Transverse colon (tissue), 4 donors: Measurements from ENCODE around the gene CCNQ. TPM values are rescaled to one million over a fixed set of nuclear protein-coding genes. Genes with fewer than 3 reads are reported as not detected.

Experiments used
- DNase-seq: peaks from one replicate; pipeline ENCODE4 v3.0.0-alpha.2; 2019
- H3K27ac ChIP-seq, 4 donors: fragments of 200-600 bp; sonication (generic); 2 replicates each; pipeline ENCODE4 v1.5.1; 2016 to 2018; ENCODE audit warnings: inconsistent platforms in 4 of 4
- H3K27me3 ChIP-seq: fragments of 200-600 bp; sonication (generic); 2 replicates; pipeline ENCODE4 v1.5.1; 2017; ENCODE audit warnings: inconsistent platforms
- H3K36me3 ChIP-seq, 4 donors: fragments of 200-600 bp; sonication (generic); 2 replicates each; pipeline ENCODE4 v1.5.1; 2017 to 2019; ENCODE audit warnings: inconsistent platforms in 4 of 4
- H3K4me1 ChIP-seq, 4 donors: fragments of 200-600 bp; sonication (generic); 2 replicates each; pipeline ENCODE4 v1.5.1; 2017 to 2020; ENCODE audit warnings: inconsistent platforms in 4 of 4
- H3K4me3 ChIP-seq, 4 donors: fragments of 200-600 bp; sonication (generic); 1 replicate in 1 of 4; 2 replicates in 3 of 4; pipeline versions ENCODE4 v1.5.1 to v1.6.1; 2017 to 2019; ENCODE audit warnings: inconsistent platforms in 4 of 4
- H3K9me3 ChIP-seq, 2 donors: fragments of 200-600 bp; sonication (generic); 2 replicates each; pipeline ENCODE4 v1.5.1; 2017 to 2019; ENCODE audit warnings: inconsistent platforms in 2 of 2
- EP300 ChIP-seq: sonication (generic); formaldehyde crosslinking; IDR thresholded peaks from one replicate; pipeline ENCODE4 v1.6.1; 2017; ENCODE audit warnings: antibody characterized with exemption, low read depth
- POLR2A ChIP-seq: fragments of 450-650 bp; IDR thresholded peaks from one replicate; pipeline ENCODE4 v1.6.1; 2016; ENCODE audit warnings: antibody characterized with exemption, mild to moderate bottlenecking, moderate library complexity
- POLR2AphosphoS5 ChIP-seq, 3 donors: sonication (generic); formaldehyde crosslinking; IDR thresholded peaks; one replicate each; pipeline ENCODE4 v1.6.1; 2016; ENCODE audit warnings: antibody characterized with exemption in 3 of 3
- WGBS, 2 donors: methylation state at CpG; one replicate each; pipeline ENCODE4 v1.1.5; 2018; ENCODE audit warnings: low coverage in 1 of 2; 5-methylcytosine and 5-hydroxymethylcytosine counted together
- in situ Hi-C, 4 donors: fragments of 200-750 bp; cut with MboI; loops; one replicate each; pipeline versions ENCODE4 v1.15.0 to v1.15.1; 2017; ENCODE audit warnings: low sequenced_read_pairs in 3 of 4, low pct_ligation_motif_present in 1 of 4, low pct_unique_long_range_greater_than_20kb in 1 of 4
- intact Hi-C: fragments of 100-400 bp; cut with DNase I; formaldehyde crosslinking; loops from one replicate; pipeline ENCODE4 v1.15.1; 2023; ENCODE audit warnings: low total_unique reads
- total RNA-seq, 4 donors: library from RNA; depleted of rRNA; stranded (reverse); fragments of >200 nt; gene quantifications; one replicate each; pipeline ENCODE4 v1.1.0, GENCODE V29; 2016
- TF ChIP-seq, protein P1 (sequence below), 5 experiments: fragments of 200-600 bp in 3 of 5; fragments of 450-650 bp in 2 of 5; sonication (generic) in 3 of 5; IDR thresholded peaks; 1 replicate in 2 of 5; 2 replicates in 3 of 5; pipeline ENCODE4 v1.5.1; 2016 to 2017; ENCODE audit warnings: antibody characterized with exemption in 5 of 5, inconsistent platforms in 3 of 5, mild to moderate bottlenecking in 2 of 5, moderate library complexity in 1 of 5

The CCNQ gene
- total RNA-seq, 4 donors from 2014 or later: 5.2 to 32.5 (median 26.8) TPM

- Histone ChIP-seq H3K4me1 (peaks cover 0 to 3% (median 0%) of the 10 kb centered on the region in 4 donors), H3K9me3 (no peaks in the 10 kb centered on the region), H3K4me3 (no peak overlapping the region), H3K27me3 (no peaks in the 10 kb centered on the region), H3K27ac (peak overlapping the region in 1 of 4 donors; percentile 15), H3K36me3 (no peaks in the 10 kb centered on the region)
- peak; percentile 35 for DNase-seq
- no peak for TF ChIP-seq POLR2AphosphoS5 (IDR thresholded peaks at IDR 0.05)
- TF ChIP-seq, protein P1, sequence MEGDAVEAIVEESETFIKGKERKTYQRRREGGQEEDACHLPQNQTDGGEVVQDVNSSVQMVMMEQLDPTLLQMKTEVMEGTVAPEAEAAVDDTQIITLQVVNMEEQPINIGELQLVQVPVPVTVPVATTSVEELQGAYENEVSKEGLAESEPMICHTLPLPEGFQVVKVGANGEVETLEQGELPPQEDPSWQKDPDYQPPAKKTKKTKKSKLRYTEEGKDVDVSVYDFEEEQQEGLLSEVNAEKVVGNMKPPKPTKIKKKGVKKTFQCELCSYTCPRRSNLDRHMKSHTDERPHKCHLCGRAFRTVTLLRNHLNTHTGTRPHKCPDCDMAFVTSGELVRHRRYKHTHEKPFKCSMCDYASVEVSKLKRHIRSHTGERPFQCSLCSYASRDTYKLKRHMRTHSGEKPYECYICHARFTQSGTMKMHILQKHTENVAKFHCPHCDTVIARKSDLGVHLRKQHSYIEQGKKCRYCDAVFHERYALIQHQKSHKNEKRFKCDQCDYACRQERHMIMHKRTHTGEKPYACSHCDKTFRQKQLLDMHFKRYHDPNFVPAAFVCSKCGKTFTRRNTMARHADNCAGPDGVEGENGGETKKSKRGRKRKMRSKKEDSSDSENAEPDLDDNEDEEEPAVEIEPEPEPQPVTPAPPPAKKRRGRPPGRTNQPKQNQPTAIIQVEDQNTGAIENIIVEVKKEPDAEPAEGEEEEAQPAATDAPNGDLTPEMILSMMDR (IDR thresholded peaks at IDR 0.05): no peak
- no peak for TF ChIP-seq EP300
- no peak for TF ChIP-seq POLR2A
- in situ Hi-C loops (no loop called here), intact Hi-C loops (no loop called here)
- 53 to 75% methylated on average over 4 to 26 of the region's 26 CpGs for WGBS, 2 donors
Observed at GRCh38 chrX:153590961-153591956, 7.7 kb downstream of the CCNQ start.

- TF ChIP-seq EP300 (no peak), POLR2AphosphoS5 (IDR thresholded peaks at IDR 0.05) (no peak), POLR2A (no peak)
- TF ChIP-seq, protein P1 (IDR thresholded peaks at IDR 0.05): no peak
- Histone ChIP-seq H3K27ac (no peak overlapping the region), H3K27me3 (no peaks in the 10 kb centered on the region), H3K4me3 (no peak overlapping the region), H3K36me3 (no peaks in the 10 kb centered on the region), H3K9me3 (no peaks in the 10 kb centered on the region), H3K4me1 (peaks cover 0 to 3% (median 0%) of the 10 kb centered on the region in 4 donors)
- no peak for DNase-seq
- intact Hi-C loops: no loop called here
- 96% methylated on average over 25 of the region's 29 CpGs; no CpG with 5 or more reads in 1 of the 2 donors for WGBS, 2 donors
- in situ Hi-C loops: no loop called here
Observed at GRCh38 chrX:153588782-153589446, 10.0 kb downstream of the CCNQ start.

DNA sequence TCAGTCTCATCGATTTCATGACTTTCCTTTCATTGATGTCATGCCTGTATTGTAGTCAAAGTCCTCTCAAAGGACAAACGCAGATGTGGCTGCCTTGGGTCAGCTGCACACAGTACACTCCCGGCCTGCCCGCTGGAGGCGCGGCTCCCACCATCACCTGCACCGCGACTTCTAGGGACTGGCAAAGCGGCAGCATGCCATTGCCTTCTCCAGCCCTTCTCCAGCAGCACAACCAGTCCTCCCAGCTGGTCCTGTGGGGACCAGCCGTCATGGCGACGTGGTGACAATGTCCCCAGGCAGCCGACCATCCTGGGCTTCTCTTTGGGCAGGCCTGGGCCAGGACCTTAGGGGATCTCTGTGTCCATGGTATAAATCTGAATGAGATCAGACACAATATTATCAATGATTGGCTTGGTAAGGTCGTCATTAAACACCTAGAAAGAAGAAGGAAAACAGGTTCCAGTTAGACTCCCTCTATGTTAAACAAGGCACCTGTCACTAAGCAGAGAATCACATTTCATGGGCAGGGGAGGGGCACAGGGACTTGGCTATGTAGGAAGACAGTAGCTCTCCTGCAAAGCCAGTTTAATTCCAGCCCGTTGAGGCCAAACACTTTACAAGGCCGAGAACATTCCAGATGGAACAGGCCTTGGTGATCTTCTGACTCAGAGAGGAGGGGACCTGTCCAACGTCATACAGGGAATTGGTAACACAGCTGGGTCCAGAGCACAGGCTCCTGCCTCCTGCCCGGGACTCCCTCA, 10.7 kb downstream of the CCNQ start:
- intact Hi-C loops: no loop called here

More for the DNA sequence above, 10.7 kb downstream of the CCNQ start:
- TF ChIP-seq POLR2AphosphoS5 (IDR thresholded peaks at IDR 0.05) (no peak), EP300 (no peak)
- TF ChIP-seq, protein P1 (IDR thresholded peaks at IDR 0.05): no peak
- H3K9me3 ChIP-seq: no peaks in the 10 kb centered on the region
- no peaks in the 10 kb centered on the region for H3K36me3 ChIP-seq
- in situ Hi-C loops: no loop called here
- no peak overlapping the region for H3K27ac ChIP-seq
- WGBS, 2 donors: 88% methylated on average over 18 of the region's 18 CpGs; no CpG with 5 or more reads in 1 of the 2 donors
- no peak for DNase-seq
- peaks cover 0 to 3% (median 0%) of the 10 kb centered on the region in 4 donors for H3K4me1 ChIP-seq
- no peak overlapping the region for H3K4me3 ChIP-seq
- no peaks in the 10 kb centered on the region for H3K27me3 ChIP-seq
